GM19372 (cell line): ENCODE data around the gene UQCC3.
"Not testable (repeated sequence)": the region's sequence is repeated elsewhere in the genome, so short reads cannot be mapped to it uniquely, and the experiment has no call there.

ENCODE experiments used
- ATAC-seq: cut with Tn5 transposase; IDR thresholded peaks from one replicate; pipeline ENCODE4 v1.9.1; 2021; ENCODE audit warnings: mild to moderate bottlenecking, low read depth, moderate library complexity; ENCODE audit not compliant: unreplicated experiment

UQCC3 gene

GRCh38 chr11:62693624-62694023 is 22.2 kb downstream of the UQCC3 start:
- not testable (repeated sequence) for ATAC-seq

- no peak for ATAC-seq
Observed at GRCh38 chr11:62694455-62695167, 23.1 kb downstream of the UQCC3 start.

- no peak for ATAC-seq
Observed at GRCh38 chr11:62702246-62702645, 30.8 kb downstream of the UQCC3 start.

- not testable (repeated sequence) for ATAC-seq
Observed at GRCh38 chr11:62703921-62704320, 32.4 kb downstream of the UQCC3 start.

- no peak for ATAC-seq
Observed at GRCh38 chr11:62705413-62705812, 33.9 kb downstream of the UQCC3 start.

GRCh38 chr11:62705880-62706849 is 34.7 kb downstream of the UQCC3 start:
- no peak for ATAC-seq

- no peak for ATAC-seq
Observed at GRCh38 chr11:62706850-62707247, 35.4 kb downstream of the UQCC3 start.

- ATAC-seq = no peak
Observed at GRCh38 chr11:62707277-62707861, 35.9 kb downstream of the UQCC3 start, which contains the start of the genes BSCL2 and GNG3. BSCL2 (minus strand) TSS chr11:62707424; CDS start chr11:62707195, 229 bp downstream. GNG3 (plus strand) TSS chr11:62707676; CDS start chr11:62708296, 620 bp downstream.

- ATAC-seq = no peak
Observed at GRCh38 chr11:62708392-62708791, 36.9 kb downstream of the UQCC3 start.

GRCh38 chr11:62708793-62709192 is 37.3 kb downstream of the UQCC3 start:
- ATAC-seq = no peak

GRCh38 chr11:62709247-62710000 is 38.0 kb downstream of the UQCC3 start:
- ATAC-seq = peak; percentile 73

- ATAC-seq = no peak
Observed at GRCh38 chr11:62710001-62710345, 38.5 kb downstream of the UQCC3 start.

GRCh38 chr11:62712276-62712812 is 40.9 kb downstream of the UQCC3 start:
- no peak for ATAC-seq

- ATAC-seq = no peak
Observed at GRCh38 chr11:62712861-62713260, 41.4 kb downstream of the UQCC3 start.

- no peak for ATAC-seq
Observed at GRCh38 chr11:62713343-62713742, 41.9 kb downstream of the UQCC3 start.

- ATAC-seq = no peak
Observed at GRCh38 chr11:62715150-62716130, 44.0 kb downstream of the UQCC3 start.

GRCh38 chr11:62716206-62716605 is 44.7 kb downstream of the UQCC3 start:
- no peak for ATAC-seq

GRCh38 chr11:62716816-62717215 is 45.3 kb downstream of the UQCC3 start:
- no peak for ATAC-seq
